ENCODE results near the gene RAB37.

The RAB37 gene

GRCh38 chr17:74764751-74765286 lies 27.8 kb downstream of the RAB37 start:
- DNase-seq, result no peak

GRCh38 chr17:74766413-74766812 lies 29.4 kb downstream of the RAB37 start:
- DNase-seq, result no peak

- no peak for DNase-seq
Observed at GRCh38 chr17:74767111-74767516, 30.1 kb downstream of the RAB37 start.

- no peak for DNase-seq
Observed at GRCh38 chr17:74768069-74768762, 31.2 kb downstream of the RAB37 start.

GRCh38 chr17:74768763-74769114 lies 31.7 kb downstream of the RAB37 start:
- DNase-seq, result no peak

GRCh38 chr17:74769266-74769855 lies 32.3 kb downstream of the RAB37 start:
- DNase-seq, result no peak

GRCh38 chr17:74769856-74770497 lies 32.9 kb downstream of the RAB37 start:
- no peak for DNase-seq

GRCh38 chr17:74770498-74771318 lies 33.7 kb downstream of the RAB37 start:
- DNase-seq, result peak; percentile 33

GRCh38 chr17:74771319-74771914 lies 34.4 kb downstream of the RAB37 start:
- DNase-seq, result no peak

GRCh38 chr17:74772053-74772452 lies 35.0 kb downstream of the RAB37 start:
- no peak for DNase-seq

GRCh38 chr17:74773414-74773813 lies 36.4 kb downstream of the RAB37 start:
- DNase-seq, result no peak

- DNase-seq, result no peak
Observed at GRCh38 chr17:74773871-74774286, 36.8 kb downstream of the RAB37 start.

GRCh38 chr17:74775409-74776043 lies 38.5 kb downstream of the RAB37 start:
- DNase-seq, result no peak

- peak; percentile 95 for DNase-seq
Observed at GRCh38 chr17:74776044-74776962, 39.2 kb downstream of the RAB37 start, which contains the start of gene NAT9. Gene NAT9 (minus strand): TSS chr17:74776345. CDS start chr17:74775698, 647 bp downstream.

GRCh38 chr17:74776990-74777389 lies 39.9 kb downstream of the RAB37 start:
- DNase-seq, result no peak

- no peak for DNase-seq
Observed at GRCh38 chr17:74777901-74778515, 41.0 kb downstream of the RAB37 start.

- no peak for DNase-seq
Observed at GRCh38 chr17:74778960-74779359, 41.9 kb downstream of the RAB37 start.

GRCh38 chr17:74779501-74779900 lies 42.4 kb downstream of the RAB37 start:
- no peak for DNase-seq

- no peak for DNase-seq
Observed at GRCh38 chr17:74779948-74780400, 42.9 kb downstream of the RAB37 start.
